Keratinocyte (primary cell): Measurements from ENCODE around the gene CELF2.

ENCODE experiments used
- CTCF ChIP-seq, 3 experiments: IDR thresholded peaks in 1 of 3; conservative IDR thresholded peaks in 1 of 3; optimal IDR thresholded peaks in 1 of 3; 2 replicates in 2 of 3; 3 replicates in 1 of 3; pipeline versions ENCODE3 to v1.5.1; 2011; ENCODE audit warnings: low read length in 3 of 3, mild to moderate bottlenecking in 3 of 3, moderate library complexity in 2 of 3, control low read depth in 1 of 3, inconsistent platforms in 1 of 3; ENCODE audit not compliant: insufficient read depth in 2 of 3; ENCODE audit errors: extremely low read depth in 1 of 3
- EZH2 ChIP-seq: IDR thresholded peaks from one replicate; pipeline ENCODE4 v1.6.1; 2012; ENCODE audit warnings: inconsistent platforms, mild to moderate bottlenecking, low read length, moderate library complexity

DNA sequence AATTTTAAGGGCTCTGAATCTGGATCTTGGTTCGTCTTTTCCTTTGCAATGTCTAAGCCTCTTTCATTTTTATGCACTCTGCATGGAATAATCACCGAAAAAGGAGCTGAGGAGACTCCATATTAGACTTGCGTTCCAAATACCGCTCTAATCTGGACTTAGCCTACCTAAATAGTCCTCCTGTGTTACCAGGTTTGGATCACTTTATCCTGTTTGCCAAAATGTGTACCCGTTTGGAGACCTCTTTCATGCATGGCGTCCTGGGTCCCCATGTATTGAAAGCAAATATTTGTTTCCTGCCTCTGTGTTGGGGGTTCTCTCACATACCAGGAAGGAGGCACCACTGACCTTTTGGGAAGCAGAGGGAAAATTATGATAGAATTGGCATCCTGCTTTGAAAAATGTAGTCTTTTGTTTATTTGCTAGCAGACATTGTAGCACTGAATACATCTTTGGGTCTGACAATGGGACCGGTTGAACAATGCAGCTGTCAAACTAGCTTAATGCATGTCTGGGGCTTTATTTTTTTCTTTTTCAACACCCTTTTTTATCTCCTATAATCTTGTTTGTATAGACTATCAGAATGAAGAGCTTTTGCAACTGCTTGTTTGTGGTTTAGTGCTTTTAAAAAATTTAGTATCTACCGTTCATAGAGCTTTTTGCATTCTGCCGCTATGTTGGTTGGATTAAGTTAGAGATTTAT, 11.8 kb upstream of the CELF2 start:
- TF ChIP-seq CTCF (optimal IDR thresholded peaks at IDR 0.05 in 1 of 3, IDR thresholded peaks at IDR 0.05 in 1 of 3, conservative IDR thresholded peaks at IDR 0.05 in 1 of 3; ENCODE audit: extremely low read depth in 1 of 3, insufficient read depth in 2 of 3, low read length in 3 of 3) (no peak), EZH2 (no peak)
